Skin of body (tissue), 2 donors: Measurements from ENCODE around the gene UBA7. TPM values are rescaled to one million over a fixed set of nuclear protein-coding genes. Genes with fewer than 3 reads are reported as not detected.
A peak's percentile ranks its signal among the peaks of the same experiment; 100 is the strongest.
"Not testable (repeated sequence)": the region's sequence is repeated elsewhere in the genome, so short reads cannot be mapped to it uniquely, and the experiment has no call there.

Experiments
- DNase-seq: peaks from one replicate; lab custom pipeline; 2025; lab: John Stamatoyannopoulos, UW
- total RNA-seq: library from RNA; depleted of rRNA; stranded (reverse); fragments of >200 nt; gene quantifications from one replicate; pipeline ENCODE4 v1.2.3, GENCODE V29; 2014

UBA7 gene
- total RNA-seq = 16.3 TPM

- peak; percentile 51 for DNase-seq
These were observed at the start of gene UBA7 for GRCh38 chr3:49813497-49814174. TSS of gene UBA7 (minus strand) at chr3:49813953. CDS start at chr3:49813787, 166 bp downstream.

GRCh38 chr3:49859576-49860305 lies 46.0 kb upstream of the UBA7 start:
- no peak for DNase-seq

GRCh38 chr3:49856181-49857005 lies 42.6 kb upstream of the UBA7 start, which contains the start of gene TRAIP:
TSS of gene TRAIP (minus strand) at chr3:49856564. CDS start at chr3:49856453, 111 bp downstream.
- peak; percentile 92 for DNase-seq

- no peak for DNase-seq
These were observed 41.9 kb upstream of the UBA7 start for GRCh38 chr3:49855662-49856061.

- DNase-seq = no peak
These were observed 31.9 kb upstream of the UBA7 start for GRCh38 chr3:49845694-49846093.

GRCh38 chr3:49844464-49845183 lies 30.9 kb upstream of the UBA7 start:
- no peak for DNase-seq

- DNase-seq = no peak
These were observed 29.2 kb upstream of the UBA7 start for GRCh38 chr3:49842843-49843517.

GRCh38 chr3:49841806-49842205 lies 28.1 kb upstream of the UBA7 start:
- no peak for DNase-seq

GRCh38 chr3:49841126-49841696 lies 27.5 kb upstream of the UBA7 start:
- no peak for DNase-seq

GRCh38 chr3:49840388-49840787 lies 26.6 kb upstream of the UBA7 start:
- DNase-seq = peak; percentile 75

GRCh38 chr3:49839193-49839809 lies 25.5 kb upstream of the UBA7 start:
- peak; percentile 79 for DNase-seq

GRCh38 chr3:49831341-49831740 lies 17.6 kb upstream of the UBA7 start:
- DNase-seq = no peak

GRCh38 chr3:49826016-49826415 lies 12.3 kb upstream of the UBA7 start:
- DNase-seq = no peak

- DNase-seq = not testable (repeated sequence)
These were observed 9.4 kb upstream of the UBA7 start for GRCh38 chr3:49823131-49823530.

GRCh38 chr3:49812916-49813496 lies 747 bp downstream of the UBA7 start:
- DNase-seq = no peak

GRCh38 chr3:49807431-49808114 lies 6.2 kb downstream of the UBA7 start:
- no peak for DNase-seq

GRCh38 chr3:49806850-49807249 lies 6.9 kb downstream of the UBA7 start:
- no peak for DNase-seq

GRCh38 chr3:49805897-49806701 lies 7.7 kb downstream of the UBA7 start:
- DNase-seq = peak; percentile 85
